22Rv1 (cell line): Measurements from ENCODE around the gene CACNA1C.

ENCODE experiments used
- CTCF ChIP-seq: fragments of 450-650 bp; IDR thresholded peaks from 2 replicates; pipeline ENCODE4 v1.5.1; 2017; ENCODE audit warnings: mild to moderate bottlenecking
- ZFX ChIP-seq: fragments of 450-650 bp; IDR thresholded peaks from 2 replicates; pipeline ENCODE4 v1.6.1; 2017; ENCODE audit warnings: antibody characterized with exemption, borderline replicate concordance

DNA sequence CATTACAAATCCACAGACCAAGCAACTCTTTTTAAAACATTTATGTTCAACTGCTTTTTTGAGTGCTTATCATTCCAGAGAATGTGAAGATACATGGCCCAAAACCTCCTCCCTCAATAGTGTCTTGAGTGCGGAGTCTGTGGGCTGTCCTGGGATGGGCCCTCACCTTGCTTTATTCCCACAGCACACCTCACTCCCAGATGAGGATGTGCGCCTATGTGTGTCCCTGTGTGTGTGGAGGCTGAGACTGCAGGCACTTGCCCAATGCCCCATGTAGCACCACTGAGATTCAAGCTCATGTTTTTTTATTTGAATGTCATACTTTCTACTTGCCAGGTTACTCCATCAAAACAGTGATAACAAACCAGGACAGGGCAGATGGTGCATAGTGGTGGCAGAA lies 291.7 kb downstream of the CACNA1C start:
- TF ChIP-seq CTCF (no peak), ZFX (no peak)
